Thyroid gland (tissue), 4 donors: Measurements from ENCODE around the gene GMEB2. TPM values are rescaled to one million over a fixed set of nuclear protein-coding genes. Genes with fewer than 3 reads are reported as not detected.

Experiments
- DNase-seq, 2 donors: peaks; one replicate each; pipeline ENCODE4 v3.0.0-alpha.2; 2019
- H3K27ac ChIP-seq, 3 donors: fragments of 200-600 bp; sonication (generic); 1 replicate in 2 of 3; 2 replicates in 1 of 3; pipeline ENCODE4 v1.5.1; 2016 to 2019; ENCODE audit warnings: mild to moderate bottlenecking in 1 of 3, moderate library complexity in 1 of 3
- H3K27me3 ChIP-seq: fragments of 200-600 bp; sonication (generic); one replicate; pipeline ENCODE4 v1.5.1; 2019
- H3K36me3 ChIP-seq, 2 donors: fragments of 200-600 bp; sonication (generic); one replicate each; pipeline ENCODE4 v1.5.1; 2016 to 2019
- H3K4me1 ChIP-seq, 2 donors: fragments of 200-600 bp; sonication (generic); one replicate each; pipeline ENCODE4 v1.5.1; 2017 to 2019
- H3K4me3 ChIP-seq, 3 donors: fragments of 200-600 bp; sonication (generic); replicated peaks in 1 of 3; 1 replicate in 2 of 3; 2 replicates in 1 of 3; pipeline ENCODE4 v1.5.1; 2016; ENCODE audit warnings: mild to moderate bottlenecking in 1 of 3
- H3K9me3 ChIP-seq: fragments of 200-600 bp; sonication (generic); one replicate; pipeline ENCODE4 v1.5.1; 2017
- CTCF ChIP-seq, 6 experiments: fragments of 200-600 bp in 3 of 6; fragments of 450-650 bp in 3 of 6; sonication (generic) in 3 of 6; IDR thresholded peaks; one replicate each; pipeline ENCODE4 v1.5.1; 2016 to 2019; ENCODE audit warnings: antibody characterized with exemption in 6 of 6, mild to moderate bottlenecking in 2 of 6, inconsistent platforms in 1 of 6, moderate library complexity in 1 of 6
- POLR2A ChIP-seq, 2 donors: fragments of 450-650 bp; IDR thresholded peaks; one replicate each; pipeline ENCODE4 v1.6.1; 2017; ENCODE audit warnings: antibody characterized with exemption in 2 of 2, mild to moderate bottlenecking in 2 of 2, moderate library complexity in 1 of 2
- WGBS, 2 donors: methylation state at CpG; one replicate each; pipeline ENCODE4 v1.1.5; 2017; 5-methylcytosine and 5-hydroxymethylcytosine counted together
- intact Hi-C: fragments of 100-400 bp; cut with DNase I; formaldehyde crosslinking; loops from one replicate; pipeline ENCODE4 v1.15.1; 2023
- total RNA-seq, 4 donors: library from RNA; depleted of rRNA; stranded (reverse); fragments of >200 nt; gene quantifications; one replicate each; pipeline ENCODE4 v1.2.3, GENCODE V29; 2016

Gene GMEB2
- total RNA-seq, 4 donors from 2014 or later: 23.1 to 34.9 (median 29.9) TPM

- H3K4me3 ChIP-seq: no peak overlapping the region
- peak overlapping the region; percentile 81 to 89 (median 89) for H3K27ac ChIP-seq
- H3K36me3 ChIP-seq: no peaks in the 10 kb centered on the region
- no peak for TF ChIP-seq CTCF (IDR thresholded peaks at IDR 0.05)
- no peak for TF ChIP-seq POLR2A (IDR thresholded peaks at IDR 0.05)
- no peak for DNase-seq
- H3K27me3 ChIP-seq: no peaks in the 10 kb centered on the region
- no peaks in the 10 kb centered on the region for H3K9me3 ChIP-seq
- intact Hi-C loops: no loop called here
- peaks cover 54 to 68% of the 10 kb centered on the region in 2 donors for H3K4me1 ChIP-seq
- WGBS, 2 donors: 87 to 91% methylated on average over 13 to 16 of the region's 16 CpGs
Observed at GRCh38 chr20:63619086-63619485, 7.8 kb downstream of the GMEB2 start.

- Histone ChIP-seq H3K36me3 (no peaks in the 10 kb centered on the region), H3K27me3 (no peaks in the 10 kb centered on the region), H3K4me1 (peaks cover 59 to 69% of the 10 kb centered on the region in 2 donors), H3K4me3 (no peak overlapping the region), H3K9me3 (no peaks in the 10 kb centered on the region), H3K27ac (peak overlapping the region; percentile 89 to 92 (median 89))
- intact Hi-C loops: no loop called here
- TF ChIP-seq CTCF (IDR thresholded peaks at IDR 0.05) (no peak), POLR2A (IDR thresholded peaks at IDR 0.05) (no peak)
- WGBS, 2 donors: 81 to 88% methylated on average over 10 to 11 of the region's 11 CpGs
- DNase-seq: no peak
Observed at GRCh38 chr20:63618291-63618980, 8.5 kb downstream of the GMEB2 start.

- H3K9me3 ChIP-seq: no peaks in the 10 kb centered on the region
- TF ChIP-seq CTCF (IDR thresholded peaks at IDR 0.05): no peak
- no peak for TF ChIP-seq POLR2A (IDR thresholded peaks at IDR 0.05)
- H3K27me3 ChIP-seq: no peaks in the 10 kb centered on the region
- H3K4me3 ChIP-seq: no peak overlapping the region
- DNase-seq: no peak
- intact Hi-C loops: no loop called here
- 87 to 98% methylated on average over 7 of the region's 8 CpGs for WGBS, 2 donors
- H3K4me1 ChIP-seq: peaks cover 64 to 71% of the 10 kb centered on the region in 2 donors
- no peaks in the 10 kb centered on the region for H3K36me3 ChIP-seq
- peak overlapping the region; percentile 89 to 92 (median 89) for H3K27ac ChIP-seq
Observed at GRCh38 chr20:63617876-63618265, 9.0 kb downstream of the GMEB2 start.

GRCh38 chr20:63617092-63617875 lies 9.6 kb downstream of the GMEB2 start:
- Histone ChIP-seq H3K4me1 (peaks cover 66 to 70% of the 10 kb centered on the region in 2 donors), H3K9me3 (no peaks in the 10 kb centered on the region), H3K36me3 (no peaks in the 10 kb centered on the region), H3K4me3 (no peak overlapping the region), H3K27me3 (no peaks in the 10 kb centered on the region), H3K27ac (peak overlapping the region; percentile 89 to 92 (median 89))
- DNase-seq: peak; percentile 91 to 92
- TF ChIP-seq POLR2A (IDR thresholded peaks at IDR 0.05) (peak in 1 of 2 donors; percentile 20), CTCF (IDR thresholded peaks at IDR 0.05) (no peak)
- 74 to 77% methylated on average over 19 to 41 of the region's 41 CpGs for WGBS, 2 donors
- intact Hi-C loops: no loop called here
